DND-41 (cell line): ENCODE results near the gene MTA3.

Experiments
- CTCF ChIP-seq: IDR thresholded peaks from 2 replicates; pipeline ENCODE4 v1.5.1; 2012; ENCODE audit warnings: borderline replicate concordance, low read length, moderate library complexity, mild to moderate bottlenecking; ENCODE audit not compliant: poor library complexity, severe bottlenecking; ENCODE audit errors: extremely low read depth
- EZH2 ChIP-seq: IDR thresholded peaks from 3 replicates; pipeline ENCODE4 v1.6.1; 2012; ENCODE audit warnings: borderline replicate concordance, low read depth, mild to moderate bottlenecking, moderate library complexity, low read length, inconsistent platforms; ENCODE audit not compliant: severe bottlenecking

- TF ChIP-seq CTCF (no peak), EZH2 (no peak)
Measured at GRCh38 chr2:42764901-42765300, 196.5 kb downstream of the MTA3 start.
